ENCODE results near the gene ABI3BP.

- TF ChIP-seq, protein P1, sequence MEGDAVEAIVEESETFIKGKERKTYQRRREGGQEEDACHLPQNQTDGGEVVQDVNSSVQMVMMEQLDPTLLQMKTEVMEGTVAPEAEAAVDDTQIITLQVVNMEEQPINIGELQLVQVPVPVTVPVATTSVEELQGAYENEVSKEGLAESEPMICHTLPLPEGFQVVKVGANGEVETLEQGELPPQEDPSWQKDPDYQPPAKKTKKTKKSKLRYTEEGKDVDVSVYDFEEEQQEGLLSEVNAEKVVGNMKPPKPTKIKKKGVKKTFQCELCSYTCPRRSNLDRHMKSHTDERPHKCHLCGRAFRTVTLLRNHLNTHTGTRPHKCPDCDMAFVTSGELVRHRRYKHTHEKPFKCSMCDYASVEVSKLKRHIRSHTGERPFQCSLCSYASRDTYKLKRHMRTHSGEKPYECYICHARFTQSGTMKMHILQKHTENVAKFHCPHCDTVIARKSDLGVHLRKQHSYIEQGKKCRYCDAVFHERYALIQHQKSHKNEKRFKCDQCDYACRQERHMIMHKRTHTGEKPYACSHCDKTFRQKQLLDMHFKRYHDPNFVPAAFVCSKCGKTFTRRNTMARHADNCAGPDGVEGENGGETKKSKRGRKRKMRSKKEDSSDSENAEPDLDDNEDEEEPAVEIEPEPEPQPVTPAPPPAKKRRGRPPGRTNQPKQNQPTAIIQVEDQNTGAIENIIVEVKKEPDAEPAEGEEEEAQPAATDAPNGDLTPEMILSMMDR (conservative IDR thresholded peaks at IDR 0.05; ENCODE audit: low read length): no peak
- no peak for TF ChIP-seq EZH2phosphoT487 (IDR thresholded peaks at IDR 0.05; ENCODE audit: borderline replicate concordance)
Measured at GRCh38 chr3:100913870-100914648, 79.2 kb downstream of the ABI3BP start.

Data from Loucy (cell line).